Fibroblast of lung (primary cell): Measurements from ENCODE around the gene MYLK.

ENCODE experiments used
- EZH2 ChIP-seq: IDR thresholded peaks from 2 replicates; pipeline ENCODE4 v1.5.1; 2012; ENCODE audit warnings: low read length, control low read depth, mild to moderate bottlenecking; ENCODE audit errors: missing control alignments
- TF ChIP-seq, protein P1 (sequence below), 2 donors: IDR thresholded peaks in 1 of 2; conservative IDR thresholded peaks in 1 of 2; 1 replicate in 1 of 2; 2 replicates in 1 of 2; pipeline ENCODE4 v1.5.1; 2011 to 2012; ENCODE audit warnings: low read length in 2 of 2, control low read depth in 1 of 2, inconsistent platforms in 1 of 2, low read depth in 1 of 2, mild to moderate bottlenecking in 1 of 2

GRCh38 chr3:123678108-123678511 lies 206.0 kb downstream of the MYLK start:
- TF ChIP-seq, protein P1, sequence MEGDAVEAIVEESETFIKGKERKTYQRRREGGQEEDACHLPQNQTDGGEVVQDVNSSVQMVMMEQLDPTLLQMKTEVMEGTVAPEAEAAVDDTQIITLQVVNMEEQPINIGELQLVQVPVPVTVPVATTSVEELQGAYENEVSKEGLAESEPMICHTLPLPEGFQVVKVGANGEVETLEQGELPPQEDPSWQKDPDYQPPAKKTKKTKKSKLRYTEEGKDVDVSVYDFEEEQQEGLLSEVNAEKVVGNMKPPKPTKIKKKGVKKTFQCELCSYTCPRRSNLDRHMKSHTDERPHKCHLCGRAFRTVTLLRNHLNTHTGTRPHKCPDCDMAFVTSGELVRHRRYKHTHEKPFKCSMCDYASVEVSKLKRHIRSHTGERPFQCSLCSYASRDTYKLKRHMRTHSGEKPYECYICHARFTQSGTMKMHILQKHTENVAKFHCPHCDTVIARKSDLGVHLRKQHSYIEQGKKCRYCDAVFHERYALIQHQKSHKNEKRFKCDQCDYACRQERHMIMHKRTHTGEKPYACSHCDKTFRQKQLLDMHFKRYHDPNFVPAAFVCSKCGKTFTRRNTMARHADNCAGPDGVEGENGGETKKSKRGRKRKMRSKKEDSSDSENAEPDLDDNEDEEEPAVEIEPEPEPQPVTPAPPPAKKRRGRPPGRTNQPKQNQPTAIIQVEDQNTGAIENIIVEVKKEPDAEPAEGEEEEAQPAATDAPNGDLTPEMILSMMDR (conservative IDR thresholded peaks at IDR 0.05 in 1 of 2, IDR thresholded peaks at IDR 0.05 in 1 of 2; ENCODE audit: low read depth in 1 of 2, low read length in 2 of 2) = no peak
- TF ChIP-seq EZH2 = no peak
